GM18526 (cell line): ENCODE data around the gene LMO7.

Experiments
- POLR2A ChIP-seq: IDR thresholded peaks from 3 replicates; pipeline ENCODE4 v1.6.1; 2011; ENCODE audit not compliant: insufficient read length; ENCODE audit errors: extremely low read depth

The LMO7 gene

GRCh38 chr13:75770592-75771011 is 134.5 kb downstream of the LMO7 start:
- TF ChIP-seq POLR2A, result no peak

- TF ChIP-seq POLR2A, result no peak
Observed at GRCh38 chr13:75771226-75771625, 135.1 kb downstream of the LMO7 start.

GRCh38 chr13:75771818-75772217 is 135.7 kb downstream of the LMO7 start:
- TF ChIP-seq POLR2A, result no peak

GRCh38 chr13:75774176-75774575 is 138.0 kb downstream of the LMO7 start:
- no peak for TF ChIP-seq POLR2A

- TF ChIP-seq POLR2A, result no peak
Observed at GRCh38 chr13:75776550-75776949, 140.4 kb downstream of the LMO7 start.

- no peak for TF ChIP-seq POLR2A
Observed at GRCh38 chr13:75779393-75779792, 143.3 kb downstream of the LMO7 start.

GRCh38 chr13:75782985-75783384 is 146.9 kb downstream of the LMO7 start:
- no peak for TF ChIP-seq POLR2A

GRCh38 chr13:75784003-75784402 is 147.9 kb downstream of the LMO7 start:
- no peak for TF ChIP-seq POLR2A

- no peak for TF ChIP-seq POLR2A
Observed at GRCh38 chr13:75785130-75785529, 149.0 kb downstream of the LMO7 start.

GRCh38 chr13:75787249-75787928 is 151.3 kb downstream of the LMO7 start:
- TF ChIP-seq POLR2A, result no peak

GRCh38 chr13:75788481-75788981 is 152.4 kb downstream of the LMO7 start:
- TF ChIP-seq POLR2A, result no peak

- no peak for TF ChIP-seq POLR2A
Observed at GRCh38 chr13:75789451-75790197, 153.5 kb downstream of the LMO7 start.

GRCh38 chr13:75790198-75790970 is 154.3 kb downstream of the LMO7 start:
- no peak for TF ChIP-seq POLR2A

GRCh38 chr13:75792526-75793187 is 156.5 kb downstream of the LMO7 start:
- TF ChIP-seq POLR2A, result no peak

- no peak for TF ChIP-seq POLR2A
Observed at GRCh38 chr13:75794663-75795062, 158.5 kb downstream of the LMO7 start.
